Stimulated activated CD4-positive, alpha-beta T cell treated with anti-CD3 and anti-CD28 coated beads, Interleukin-2, amount 100 ng/mL, for 4 hours (primary cell): ENCODE data around the gene SMPDL3A.
"Not testable (repeated sequence)": the region's sequence is repeated elsewhere in the genome, so short reads cannot be mapped to it uniquely, and the experiment has no call there.

Experiments
- DNase-seq: peaks from one replicate; pipeline ENCODE4 v3.0.0-alpha.2; 2020; ENCODE audit warnings: low read depth

Gene SMPDL3A

GRCh38 chr6:122789182-122790027 is at the start of gene SMPDL3A:
Gene SMPDL3A, plus strand, starts transcription at chr6:122789258. Its CDS starts 89 bp downstream, at chr6:122789347.
- no peak for DNase-seq

GRCh38 chr6:122740091-122740490 is 49.0 kb upstream of the SMPDL3A start:
- DNase-seq = no peak

- no peak for DNase-seq
These were observed 48.1 kb upstream of the SMPDL3A start for GRCh38 chr6:122740936-122741335.

GRCh38 chr6:122744247-122744646 is 44.8 kb upstream of the SMPDL3A start:
- not testable (repeated sequence) for DNase-seq

- DNase-seq = not testable (repeated sequence)
These were observed 44.2 kb upstream of the SMPDL3A start for GRCh38 chr6:122744856-122745255.

GRCh38 chr6:122746688-122747087 is 42.4 kb upstream of the SMPDL3A start:
- no peak for DNase-seq

- DNase-seq = no peak
These were observed 41.5 kb upstream of the SMPDL3A start for GRCh38 chr6:122747573-122747972.

GRCh38 chr6:122748945-122749344 is 40.1 kb upstream of the SMPDL3A start:
- DNase-seq = not testable (repeated sequence)

- no peak for DNase-seq
These were observed 39.5 kb upstream of the SMPDL3A start for GRCh38 chr6:122749451-122750050.

- DNase-seq = no peak
These were observed 37.7 kb upstream of the SMPDL3A start for GRCh38 chr6:122751326-122751725.

- DNase-seq = no peak
These were observed 36.6 kb upstream of the SMPDL3A start for GRCh38 chr6:122752459-122752858.

- DNase-seq = no peak
These were observed 35.9 kb upstream of the SMPDL3A start for GRCh38 chr6:122753000-122753687.

GRCh38 chr6:122753688-122754056 is 35.4 kb upstream of the SMPDL3A start:
- DNase-seq = no peak

- DNase-seq = no peak
These were observed 34.8 kb upstream of the SMPDL3A start for GRCh38 chr6:122754191-122754731.

- DNase-seq = no peak
These were observed 33.2 kb upstream of the SMPDL3A start for GRCh38 chr6:122755901-122756300.

GRCh38 chr6:122758927-122759334 is 30.1 kb upstream of the SMPDL3A start:
- DNase-seq = no peak

GRCh38 chr6:122760330-122760729 is 28.7 kb upstream of the SMPDL3A start:
- DNase-seq = no peak

- no peak for DNase-seq
These were observed 22.8 kb upstream of the SMPDL3A start for GRCh38 chr6:122766256-122766655.

- DNase-seq = no peak
These were observed 18.0 kb upstream of the SMPDL3A start for GRCh38 chr6:122770835-122771601.

- no peak for DNase-seq
These were observed 16.2 kb upstream of the SMPDL3A start for GRCh38 chr6:122772724-122773415.

GRCh38 chr6:122775975-122776374 is 13.1 kb upstream of the SMPDL3A start:
- DNase-seq = no peak
